HUES64 (cell line): ENCODE data around the gene GPR176.

ENCODE experiments used
- H3K27ac ChIP-seq: 2 replicates; pipeline ENCODE4 v1.7.0; 2013; ENCODE audit warnings: low read depth, low read length, inconsistent platforms
- H3K27me3 ChIP-seq: 2 replicates; pipeline ENCODE4 v1.6.1; 2013; ENCODE audit warnings: mild to moderate bottlenecking, low read length; ENCODE audit not compliant: insufficient read depth
- H3K36me3 ChIP-seq: 2 replicates; pipeline ENCODE4 v1.6.1; 2013; ENCODE audit warnings: mild to moderate bottlenecking, low read length; ENCODE audit not compliant: insufficient read depth
- H3K4me1 ChIP-seq: 2 replicates; pipeline ENCODE4 v1.6.1; 2013; ENCODE audit warnings: mild to moderate bottlenecking, low read length, moderate library complexity; ENCODE audit not compliant: insufficient read depth
- H3K4me3 ChIP-seq: 2 replicates; pipeline ENCODE4 v1.5.1; 2013; ENCODE audit warnings: mild to moderate bottlenecking, low read length, moderate library complexity
- H3K9ac ChIP-seq: 2 replicates; pipeline ENCODE4 v1.6.1; 2013; ENCODE audit warnings: mild to moderate bottlenecking, low read depth, low read length
- H3K9me3 ChIP-seq: 2 replicates; pipeline ENCODE4 v1.6.1; 2013; ENCODE audit warnings: low read depth, low read length; ENCODE audit not compliant: insufficient read depth
- WGBS: fragments of 150-250, 120-280 bp; methylation state at CpG from one replicate; pipeline ENCODE4 v1.1.7; 2013; ENCODE audit warnings: missing lambda C conversion rate; 5-methylcytosine and 5-hydroxymethylcytosine counted together

Gene GPR176

GRCh38 chr15:39880718-39881387 is 39.2 kb downstream of the GPR176 start:
- Histone ChIP-seq H3K27me3 (no peaks in the 10 kb centered on the region), H3K4me3 (no peak overlapping the region), H3K4me1 (peaks cover 34% of the 10 kb centered on the region), H3K9me3 (no peaks in the 10 kb centered on the region), H3K27ac (no peak overlapping the region), H3K9ac (no peak overlapping the region), H3K36me3 (0 out of 2 replicates have a peak, but pooled peaks cover 4% of the 10 kb centered on the region)
- 92% methylated on average over 2 of the region's 3 CpGs for WGBS

- Histone ChIP-seq H3K36me3 (peaks cover 15% of the 10 kb centered on the region; the same call in 1 of the 2 replicates), H3K9me3 (no peaks in the 10 kb centered on the region), H3K4me3 (no peak overlapping the region), H3K9ac (no peak overlapping the region), H3K4me1 (peaks cover 11% of the 10 kb centered on the region), H3K27ac (no peak overlapping the region), H3K27me3 (no peaks in the 10 kb centered on the region)
- WGBS: no CpG with 5 or more reads among the region's 1 CpG
Observed at GRCh38 chr15:39878406-39878785, 41.7 kb downstream of the GPR176 start.

- Histone ChIP-seq H3K27ac (no peak overlapping the region; the same call in 1 of the 2 replicates), H3K4me1 (peaks cover 23% of the 10 kb centered on the region), H3K9me3 (no peaks in the 10 kb centered on the region), H3K27me3 (no peaks in the 10 kb centered on the region), H3K9ac (no peak overlapping the region), H3K4me3 (no peak overlapping the region), H3K36me3 (peaks cover 11% of the 10 kb centered on the region; the same call in 1 of the 2 replicates)
- 78% methylated on average over 9 of the region's 9 CpGs for WGBS
Observed at GRCh38 chr15:39874890-39875549, 45.0 kb downstream of the GPR176 start.

- no peak overlapping the region for H3K4me3 ChIP-seq
- H3K27ac ChIP-seq: no peak overlapping the region
- peaks cover 28% of the 10 kb centered on the region for H3K4me1 ChIP-seq
- WGBS: 93% methylated on average over 2 of the region's 2 CpGs
- H3K9ac ChIP-seq: no peak overlapping the region
- H3K9me3 ChIP-seq: no peaks in the 10 kb centered on the region
- no peaks in the 10 kb centered on the region for H3K27me3 ChIP-seq
- peaks cover 11% of the 10 kb centered on the region; the same call in 1 of the 2 replicates for H3K36me3 ChIP-seq
Observed at GRCh38 chr15:39873978-39874377, 46.1 kb downstream of the GPR176 start.

GRCh38 chr15:39870537-39870936 is 49.5 kb downstream of the GPR176 start:
- WGBS: 54% methylated on average over 1 of the region's 2 CpGs
- H3K36me3 ChIP-seq: peaks cover 11% of the 10 kb centered on the region; the same call in 1 of the 2 replicates
- no peak overlapping the region for H3K9ac ChIP-seq
- no peaks in the 10 kb centered on the region for H3K27me3 ChIP-seq
- H3K27ac ChIP-seq: no peak overlapping the region
- H3K4me1 ChIP-seq: peaks cover 33% of the 10 kb centered on the region
- H3K4me3 ChIP-seq: no peak overlapping the region
- H3K9me3 ChIP-seq: no peaks in the 10 kb centered on the region

- Histone ChIP-seq H3K9me3 (no peaks in the 10 kb centered on the region), H3K36me3 (peaks cover 8% of the 10 kb centered on the region; the same call in 1 of the 2 replicates), H3K27ac (no peak overlapping the region), H3K27me3 (no peaks in the 10 kb centered on the region), H3K9ac (no peak overlapping the region), H3K4me3 (no peak overlapping the region), H3K4me1 (peaks cover 33% of the 10 kb centered on the region)
- 79% methylated on average over 3 of the region's 4 CpGs for WGBS
Observed at GRCh38 chr15:39869858-39870515, 50.1 kb downstream of the GPR176 start.

GRCh38 chr15:39869254-39869653 is 50.8 kb downstream of the GPR176 start:
- Histone ChIP-seq H3K36me3 (peaks cover 5% of the 10 kb centered on the region; the same call in 1 of the 2 replicates), H3K27ac (no peak overlapping the region), H3K27me3 (no peaks in the 10 kb centered on the region), H3K9me3 (no peaks in the 10 kb centered on the region), H3K4me3 (no peak overlapping the region), H3K9ac (no peak overlapping the region), H3K4me1 (peaks cover 33% of the 10 kb centered on the region)
- 92% methylated on average over 4 of the region's 4 CpGs for WGBS

GRCh38 chr15:39868396-39868795 is 51.7 kb downstream of the GPR176 start:
- Histone ChIP-seq H3K4me1 (peaks cover 33% of the 10 kb centered on the region), H3K27me3 (no peaks in the 10 kb centered on the region), H3K36me3 (no peaks in the 10 kb centered on the region; the same call in 1 of the 2 replicates), H3K9ac (no peak overlapping the region), H3K9me3 (no peaks in the 10 kb centered on the region), H3K4me3 (no peak overlapping the region), H3K27ac (no peak overlapping the region)
- WGBS: 97% methylated on average over 2 of the region's 2 CpGs

- Histone ChIP-seq H3K4me3 (no peak overlapping the region), H3K27me3 (no peaks in the 10 kb centered on the region), H3K9me3 (no peaks in the 10 kb centered on the region), H3K4me1 (peaks cover 8% of the 10 kb centered on the region; the same call in 1 of the 2 replicates), H3K27ac (no peak overlapping the region), H3K9ac (no peak overlapping the region), H3K36me3 (peaks cover 14% of the 10 kb centered on the region; the same call in 1 of the 2 replicates)
- 83% methylated on average over 1 of the region's 1 CpG for WGBS
Observed at GRCh38 chr15:39864116-39864515, 56.0 kb downstream of the GPR176 start.

- H3K9me3 ChIP-seq: no peaks in the 10 kb centered on the region
- no peak overlapping the region for H3K4me3 ChIP-seq
- no peak overlapping the region for H3K9ac ChIP-seq
- H3K36me3 ChIP-seq: peaks cover 14% of the 10 kb centered on the region; the same call in 1 of the 2 replicates
- H3K27me3 ChIP-seq: no peaks in the 10 kb centered on the region
- peaks cover 7% of the 10 kb centered on the region; the same call in 1 of the 2 replicates for H3K4me1 ChIP-seq
- no peak overlapping the region for H3K27ac ChIP-seq
- 80% methylated on average over 1 of the region's 1 CpG for WGBS
Observed at GRCh38 chr15:39860871-39861270, 59.2 kb downstream of the GPR176 start.

- no peaks in the 10 kb centered on the region for H3K9me3 ChIP-seq
- peaks cover 11% of the 10 kb centered on the region; the same call in 1 of the 2 replicates for H3K4me1 ChIP-seq
- 95% methylated on average over 3 of the region's 3 CpGs for WGBS
- no peak overlapping the region for H3K27ac ChIP-seq
- no peak overlapping the region for H3K4me3 ChIP-seq
- no peaks in the 10 kb centered on the region for H3K27me3 ChIP-seq
- no peak overlapping the region for H3K9ac ChIP-seq
- H3K36me3 ChIP-seq: peaks cover 14% of the 10 kb centered on the region; the same call in 1 of the 2 replicates
Observed at GRCh38 chr15:39860200-39860599, 59.9 kb downstream of the GPR176 start.
